Measurements from ENCODE around the gene MTMR3.

GRCh38 chr22:30031328-30031727 lies 148.4 kb downstream of the MTMR3 start:
- TF ChIP-seq EP300 (IDR thresholded peaks at IDR 0.05; ENCODE audit: borderline replicate concordance) (no peak), RAD21 (IDR thresholded peaks at IDR 0.05; ENCODE audit: low read depth) (no peak), NFIC (IDR thresholded peaks at IDR 0.05) (no peak), REST (IDR thresholded peaks at IDR 0.05; ENCODE audit: low read depth) (no peak)

All from Ishikawa (cell line).